Type B pancreatic cell (in vitro differentiated cells): ENCODE results near the gene IL17A. TPM values are rescaled to one million over a fixed set of nuclear protein-coding genes. Genes with fewer than 3 reads are reported as not detected.

Source experiments
- DNase-seq: peaks from one replicate; pipeline ENCODE4 v3.0.0; 2021; ENCODE audit warnings: mixed read lengths; ENCODE audit not compliant: unreplicated experiment; ENCODE audit errors: extremely low spot score
- H3K27ac Mint-ChIP-seq: 2 replicates; pipeline ENCODE4 v1.8.0; 2021; ENCODE audit warnings: mild to moderate bottlenecking, mixed read lengths
- H3K27me3 Mint-ChIP-seq: 2 replicates; pipeline ENCODE4 v1.8.0; 2021; ENCODE audit warnings: mixed read lengths
- H3K36me3 Mint-ChIP-seq: 2 replicates; pipeline ENCODE4 v1.8.0; 2021; ENCODE audit warnings: mixed read lengths
- H3K4me1 Mint-ChIP-seq: one replicate; pipeline ENCODE4 v1.8.0; 2021; ENCODE audit warnings: mixed read lengths; ENCODE audit not compliant: unreplicated experiment
- H3K4me3 Mint-ChIP-seq: 2 replicates; pipeline ENCODE4 v1.8.0; 2021; ENCODE audit warnings: mild to moderate bottlenecking, mixed read lengths
- H3K9me3 Mint-ChIP-seq: 2 replicates; pipeline ENCODE4 v1.8.0; 2021; ENCODE audit warnings: mixed read lengths
- CTCF ChIP-seq: fragments of 200-600 bp; sonication (generic); conservative IDR thresholded peaks from 2 replicates; pipeline ENCODE4 v1.5.0; 2021; ENCODE audit warnings: antibody characterized with exemption, mild to moderate bottlenecking
- total RNA-seq: library from RNA; stranded (reverse); gene quantifications from 2 replicates; pipeline ENCODE4 v1.2.1, GENCODE V29; 2021; ENCODE audit warnings: low replicate concordance

The IL17A gene
- total RNA-seq, 1 donor from 2014 or later = 0.17 TPM

- H3K9me3 Mint-ChIP-seq = peaks cover 5% of the 10 kb centered on the region
- TF ChIP-seq CTCF = no peak
- no peak overlapping the region for H3K4me3 Mint-ChIP-seq
- H3K36me3 Mint-ChIP-seq = no peaks in the 10 kb centered on the region
- no peak overlapping the region for H3K27ac Mint-ChIP-seq
- DNase-seq = no peak
- H3K4me1 Mint-ChIP-seq = peaks cover 10% of the 10 kb centered on the region
- no peaks in the 10 kb centered on the region for H3K27me3 Mint-ChIP-seq
These were observed 36.2 kb upstream of the IL17A start for GRCh38 chr6:52149949-52150348.

GRCh38 chr6:52152070-52152423, 34.1 kb upstream of the IL17A start:
- H3K4me3 Mint-ChIP-seq = no peak overlapping the region

GRCh38 chr6:52152711-52153160, 33.4 kb upstream of the IL17A start:
- peak overlapping the region; percentile 85 for H3K27ac Mint-ChIP-seq
- peaks cover 5% of the 10 kb centered on the region for H3K9me3 Mint-ChIP-seq
- no peak for DNase-seq
- H3K36me3 Mint-ChIP-seq = no peaks in the 10 kb centered on the region
- H3K4me3 Mint-ChIP-seq = peak overlapping the region; percentile 44
- H3K27me3 Mint-ChIP-seq = no peaks in the 10 kb centered on the region
- TF ChIP-seq CTCF = no peak
- peaks cover 18% of the 10 kb centered on the region for H3K4me1 Mint-ChIP-seq

More at GRCh38 chr6:52152070-52152423, 34.1 kb upstream of the IL17A start:
- Mint-ChIP-seq H3K27ac (peak overlapping the region; percentile 85), H3K27me3 (no peaks in the 10 kb centered on the region), H3K36me3 (no peaks in the 10 kb centered on the region), H3K4me1 (peaks cover 18% of the 10 kb centered on the region), H3K9me3 (peaks cover 5% of the 10 kb centered on the region)
- TF ChIP-seq CTCF = no peak
- DNase-seq = no peak

- TF ChIP-seq CTCF = no peak
- no peak for DNase-seq
- Mint-ChIP-seq H3K27ac (no peak overlapping the region), H3K36me3 (no peaks in the 10 kb centered on the region), H3K4me1 (peaks cover 18% of the 10 kb centered on the region), H3K27me3 (no peaks in the 10 kb centered on the region), H3K9me3 (peaks cover 5% of the 10 kb centered on the region), H3K4me3 (no peak overlapping the region)
These were observed 31.8 kb upstream of the IL17A start for GRCh38 chr6:52154381-52154780.

GRCh38 chr6:52155791-52156576, 30.2 kb upstream of the IL17A start:
- no peak for TF ChIP-seq CTCF

More at GRCh38 chr6:52155791-52156576, 30.2 kb upstream of the IL17A start:
- H3K4me1 Mint-ChIP-seq = peaks cover 18% of the 10 kb centered on the region
- no peak for DNase-seq
- H3K9me3 Mint-ChIP-seq = peaks cover 5% of the 10 kb centered on the region
- H3K27me3 Mint-ChIP-seq = no peaks in the 10 kb centered on the region
- H3K27ac Mint-ChIP-seq = peak overlapping the region; percentile 47
- no peak overlapping the region for H3K4me3 Mint-ChIP-seq
- no peaks in the 10 kb centered on the region for H3K36me3 Mint-ChIP-seq
